ENCODE data around the gene PELI1. TPM values are rescaled to one million over a fixed set of nuclear protein-coding genes. Genes with fewer than 3 reads are reported as not detected.
"Not testable (repeated sequence)": the region's sequence is repeated elsewhere in the genome, so short reads cannot be mapped to it uniquely, and the experiment has no call there.

PELI1 gene
- polyA plus RNA-seq, 6 donors from 2014 or later = 19.6 to 52.1 (median 28.9) TPM

- Mint-ChIP-seq H3K9me3 (no peaks in the 10 kb centered on the region), H3K27me3 (no peaks in the 10 kb centered on the region), H3K36me3 (peaks cover 0 to 4% of the 10 kb centered on the region in 2 donors), H3K27ac (peak overlapping the region in 3 of 6 donors; percentile 5 to 37 (median 31)), H3K4me1 (peaks cover 30 to 51% (median 38%) of the 10 kb centered on the region in 3 donors), H3K4me3 (peak overlapping the region in 6 of 8 donors; percentile 2 to 70 (median 20))
- DNase-seq (no peak), ATAC-seq (ENCODE audit: low read depth in 2 of 2) (peak; percentile 19 to 22)
Measured at GRCh38 chr2:64086347-64087082, 57.7 kb downstream of the PELI1 start.

GRCh38 chr2:64085936-64086335, 58.3 kb downstream of the PELI1 start:
- Mint-ChIP-seq H3K27ac (no peak overlapping the region), H3K9me3 (no peaks in the 10 kb centered on the region), H3K27me3 (no peaks in the 10 kb centered on the region), H3K36me3 (peaks cover 0 to 4% of the 10 kb centered on the region in 2 donors), H3K4me1 (peaks cover 24 to 45% (median 37%) of the 10 kb centered on the region in 3 donors), H3K4me3 (no peak overlapping the region)
- ATAC-seq (ENCODE audit: low read depth in 2 of 2) (no peak), DNase-seq (no peak)

- ATAC-seq (ENCODE audit: low read depth in 2 of 2) (no peak), DNase-seq (no peak)
- H3K36me3 Mint-ChIP-seq = no peaks in the 10 kb centered on the region
- H3K27me3 Mint-ChIP-seq = peaks cover 0 to 6% (median 0%) of the 10 kb centered on the region in 3 donors
- peaks cover 3 to 7% (median 7%) of the 10 kb centered on the region in 3 donors for H3K4me1 Mint-ChIP-seq
- H3K4me3 Mint-ChIP-seq = no peak overlapping the region
- H3K27ac Mint-ChIP-seq = no peak overlapping the region
- H3K9me3 Mint-ChIP-seq = no peaks in the 10 kb centered on the region
Measured at GRCh38 chr2:64081046-64081445, 63.2 kb downstream of the PELI1 start.

- H3K27ac Mint-ChIP-seq = peak overlapping the region in 1 of 6 donors; percentile 60
- no peak overlapping the region for H3K4me3 Mint-ChIP-seq
- no peaks in the 10 kb centered on the region for H3K9me3 Mint-ChIP-seq
- peaks cover 0 to 6% (median 0%) of the 10 kb centered on the region in 3 donors for H3K27me3 Mint-ChIP-seq
- peaks cover 1 to 7% (median 3%) of the 10 kb centered on the region in 3 donors for H3K4me1 Mint-ChIP-seq
- DNase-seq (no peak), ATAC-seq (ENCODE audit: low read depth in 2 of 2) (no peak)
- no peaks in the 10 kb centered on the region for H3K36me3 Mint-ChIP-seq
Measured at GRCh38 chr2:64080179-64080578, 64.0 kb downstream of the PELI1 start.

- not testable (repeated sequence) for H3K27me3 Mint-ChIP-seq; H3K27ac Mint-ChIP-seq; H3K9me3 Mint-ChIP-seq; H3K4me3 Mint-ChIP-seq; DNase-seq; ATAC-seq (ENCODE audit: low read depth in 2 of 2); H3K4me1 Mint-ChIP-seq; H3K36me3 Mint-ChIP-seq
Measured at GRCh38 chr2:64079688-64080087, 64.5 kb downstream of the PELI1 start.

GRCh38 chr2:64076828-64077227, 67.4 kb downstream of the PELI1 start:
- not testable (repeated sequence) for H3K4me3 Mint-ChIP-seq; ATAC-seq (ENCODE audit: low read depth in 2 of 2); H3K9me3 Mint-ChIP-seq; H3K4me1 Mint-ChIP-seq; DNase-seq; H3K27ac Mint-ChIP-seq; H3K27me3 Mint-ChIP-seq; H3K36me3 Mint-ChIP-seq

GRCh38 chr2:64074616-64075015, 69.6 kb downstream of the PELI1 start:
- not testable (repeated sequence) for DNase-seq; H3K4me3 Mint-ChIP-seq; H3K4me1 Mint-ChIP-seq; H3K27ac Mint-ChIP-seq; H3K27me3 Mint-ChIP-seq; H3K36me3 Mint-ChIP-seq; ATAC-seq (ENCODE audit: low read depth in 2 of 2); H3K9me3 Mint-ChIP-seq

- peaks cover 0 to 7% of the 10 kb centered on the region in 2 donors for H3K36me3 Mint-ChIP-seq
- H3K4me3 Mint-ChIP-seq = no peak overlapping the region
- H3K27me3 Mint-ChIP-seq = no peaks in the 10 kb centered on the region
- no peak for ATAC-seq (ENCODE audit: low read depth in 2 of 2)
- H3K27ac Mint-ChIP-seq = no peak overlapping the region
- DNase-seq = no peak
- peaks cover 0 to 3% (median 0%) of the 10 kb centered on the region in 7 donors for H3K9me3 Mint-ChIP-seq
- H3K4me1 Mint-ChIP-seq = peaks cover 0 to 10% (median 0%) of the 10 kb centered on the region in 3 donors
Measured at GRCh38 chr2:64067326-64067725, 76.9 kb downstream of the PELI1 start.

GRCh38 chr2:64065516-64065915, 78.7 kb downstream of the PELI1 start:
- no peak overlapping the region for H3K4me3 Mint-ChIP-seq
- ATAC-seq (ENCODE audit: low read depth in 2 of 2) (no peak), DNase-seq (no peak)

GRCh38 chr2:64063924-64064331, 80.3 kb downstream of the PELI1 start:
- H3K27me3 Mint-ChIP-seq = no peaks in the 10 kb centered on the region

More at GRCh38 chr2:64065516-64065915, 78.7 kb downstream of the PELI1 start:
- Mint-ChIP-seq H3K27ac (no peak overlapping the region), H3K4me1 (peaks cover 0 to 10% (median 0%) of the 10 kb centered on the region in 3 donors), H3K36me3 (peaks cover 0 to 7% of the 10 kb centered on the region in 2 donors), H3K27me3 (no peaks in the 10 kb centered on the region), H3K9me3 (peaks cover 0 to 3% (median 0%) of the 10 kb centered on the region in 7 donors)

GRCh38 chr2:64063454-64063853, 80.8 kb downstream of the PELI1 start:
- H3K9me3 Mint-ChIP-seq = peaks cover 0 to 3% (median 0%) of the 10 kb centered on the region in 7 donors
- peaks cover 0 to 7% of the 10 kb centered on the region in 2 donors for H3K36me3 Mint-ChIP-seq
- peak overlapping the region in 1 of 6 donors; percentile 27 for H3K27ac Mint-ChIP-seq
- DNase-seq (no peak), ATAC-seq (ENCODE audit: low read depth in 2 of 2) (no peak)
- no peaks in the 10 kb centered on the region for H3K27me3 Mint-ChIP-seq
- peaks cover 0 to 10% (median 0%) of the 10 kb centered on the region in 3 donors for H3K4me1 Mint-ChIP-seq
- H3K4me3 Mint-ChIP-seq = no peak overlapping the region

More at GRCh38 chr2:64063924-64064331, 80.3 kb downstream of the PELI1 start:
- Mint-ChIP-seq H3K4me1 (peaks cover 0 to 10% (median 0%) of the 10 kb centered on the region in 3 donors), H3K36me3 (peaks cover 0 to 7% of the 10 kb centered on the region in 2 donors), H3K27ac (no peak overlapping the region), H3K4me3 (peak overlapping the region in 1 of 8 donors; percentile 11), H3K9me3 (peaks cover 0 to 3% (median 0%) of the 10 kb centered on the region in 7 donors)
- no peak for DNase-seq
- ATAC-seq (ENCODE audit: low read depth in 2 of 2) = no peak

- Mint-ChIP-seq H3K27ac (no peak overlapping the region), H3K27me3 (no peaks in the 10 kb centered on the region), H3K9me3 (peaks cover 0 to 3% (median 0%) of the 10 kb centered on the region in 7 donors), H3K4me3 (no peak overlapping the region), H3K36me3 (peaks cover 0 to 7% of the 10 kb centered on the region in 2 donors), H3K4me1 (peaks cover 0 to 10% (median 0%) of the 10 kb centered on the region in 3 donors)
- DNase-seq = no peak
- no peak for ATAC-seq (ENCODE audit: low read depth in 2 of 2)
Measured at GRCh38 chr2:64062840-64063239, 81.4 kb downstream of the PELI1 start.

GRCh38 chr2:64059270-64059669, 85.0 kb downstream of the PELI1 start:
- no peaks in the 10 kb centered on the region for H3K36me3 Mint-ChIP-seq
- H3K27me3 Mint-ChIP-seq = no peaks in the 10 kb centered on the region
- no peaks in the 10 kb centered on the region for H3K9me3 Mint-ChIP-seq
- H3K4me1 Mint-ChIP-seq = peaks cover 0 to 6% (median 0%) of the 10 kb centered on the region in 3 donors
- ATAC-seq (ENCODE audit: low read depth in 2 of 2) (no peak), DNase-seq (no peak)
- no peak overlapping the region for H3K4me3 Mint-ChIP-seq
- H3K27ac Mint-ChIP-seq = no peak overlapping the region

- peaks cover 0 to 4% (median 0%) of the 10 kb centered on the region in 3 donors for H3K4me1 Mint-ChIP-seq
- DNase-seq = no peak
- H3K9me3 Mint-ChIP-seq = no peaks in the 10 kb centered on the region
- no peaks in the 10 kb centered on the region for H3K27me3 Mint-ChIP-seq
- H3K4me3 Mint-ChIP-seq = no peak overlapping the region
- ATAC-seq (ENCODE audit: low read depth in 2 of 2) = no peak
- no peaks in the 10 kb centered on the region for H3K36me3 Mint-ChIP-seq
- no peak overlapping the region for H3K27ac Mint-ChIP-seq
Measured at GRCh38 chr2:64056021-64056420, 88.2 kb downstream of the PELI1 start.

Data from naive B cell (primary cell).